H9 (cell line): ENCODE results near the gene RBFOX1. TPM values are rescaled to one million over a fixed set of nuclear protein-coding genes. Genes with fewer than 3 reads are reported as not detected.

Experiments
- DNase-seq: peaks from one replicate; pipeline ENCODE4 v3.0.0-alpha.2; 2017
- H2AFZ ChIP-seq: one replicate; pipeline ENCODE4 v1.6.1; 2013; ENCODE audit warnings: mild to moderate bottlenecking, low read length, control low read depth, moderate library complexity
- H2AK5ac ChIP-seq: 2 replicates; pipeline ENCODE4 v1.6.1; 2013; ENCODE audit warnings: low read length, control low read depth, mixed read lengths; ENCODE audit not compliant: insufficient read length
- H2BK120ac ChIP-seq: one replicate; pipeline ENCODE4 v1.6.1; 2013; ENCODE audit warnings: low read depth, mild to moderate bottlenecking, low read length, control low read depth, inconsistent platforms; ENCODE audit not compliant: poor library complexity, severe bottlenecking
- H2BK12ac ChIP-seq: 2 replicates; pipeline ENCODE4 v1.6.1; 2013; ENCODE audit warnings: low read length, control low read depth, mixed read lengths, low read depth; ENCODE audit not compliant: insufficient read length
- H2BK15ac ChIP-seq: 2 replicates; pipeline ENCODE4 v1.6.1; 2013; ENCODE audit warnings: low read depth, low read length, control low read depth
- H2BK20ac ChIP-seq: one replicate; pipeline ENCODE4 v1.6.1; 2013; ENCODE audit warnings: low read depth, mild to moderate bottlenecking, low read length, control low read depth, inconsistent platforms; ENCODE audit not compliant: poor library complexity, severe bottlenecking
- H2BK5ac ChIP-seq: 2 replicates; pipeline ENCODE4 v1.6.1; 2013; ENCODE audit warnings: low read length, control low read depth, mixed read lengths; ENCODE audit not compliant: insufficient read length
- H3K14ac ChIP-seq: 2 replicates; pipeline ENCODE4 v1.6.1; 2013; ENCODE audit warnings: low read length, control low read depth; ENCODE audit not compliant: insufficient read depth
- H3K18ac ChIP-seq: 2 replicates; pipeline ENCODE4 v1.6.1; 2013; ENCODE audit warnings: low read depth, mild to moderate bottlenecking, mixed read lengths, low read length, control low read depth; ENCODE audit not compliant: insufficient read length
- H3K23ac ChIP-seq: 2 replicates; pipeline ENCODE4 v1.6.1; 2013; ENCODE audit warnings: low read length, control low read depth, mixed read lengths, low read depth; ENCODE audit not compliant: insufficient read length
- H3K23me2 ChIP-seq: 2 replicates; pipeline ENCODE4 v1.6.1; 2013; ENCODE audit warnings: low read depth, mild to moderate bottlenecking, mixed read lengths, low read length, control low read depth; ENCODE audit not compliant: insufficient read length, poor library complexity, severe bottlenecking
- H3K27ac ChIP-seq: 2 replicates; pipeline ENCODE4 v1.5.1; 2013; ENCODE audit warnings: low read length, control low read depth, mixed read lengths, low read depth; ENCODE audit not compliant: insufficient read length
- H3K27me3 ChIP-seq: 2 replicates; pipeline ENCODE4 v1.6.1; 2013; ENCODE audit warnings: low read length, control low read depth, inconsistent platforms; ENCODE audit not compliant: insufficient read depth
- H3K4ac ChIP-seq: 2 replicates; pipeline ENCODE4 v1.6.1; 2013; ENCODE audit warnings: low read depth, mild to moderate bottlenecking, control low read depth, inconsistent platforms, low read length, moderate library complexity
- H3K4me1 ChIP-seq: 2 replicates; pipeline ENCODE4 v1.6.1; 2013; ENCODE audit warnings: low read length, control low read depth, inconsistent platforms; ENCODE audit not compliant: insufficient read depth
- H3K4me2 ChIP-seq: 2 replicates; pipeline ENCODE4 v1.6.1; 2013; ENCODE audit warnings: low read length, control low read depth, mixed read lengths; ENCODE audit not compliant: insufficient read length, insufficient read depth
- H3K56ac ChIP-seq: 2 replicates; pipeline ENCODE4 v1.6.1; 2013; ENCODE audit warnings: low read depth, mild to moderate bottlenecking, mixed read lengths, low read length, control low read depth; ENCODE audit not compliant: insufficient read length
- H3K79me1 ChIP-seq: 2 replicates; pipeline ENCODE4 v1.6.1; 2013; ENCODE audit warnings: low read depth, mild to moderate bottlenecking, moderate library complexity, low read length, control low read depth, inconsistent platforms; ENCODE audit not compliant: insufficient read depth, poor library complexity, severe bottlenecking
- H3K79me2 ChIP-seq: 2 replicates; pipeline ENCODE4 v1.6.1; 2013; ENCODE audit warnings: low read length, control low read depth, inconsistent platforms; ENCODE audit not compliant: insufficient read depth
- H3K9ac ChIP-seq: 2 replicates; pipeline ENCODE4 v1.6.1; 2013; ENCODE audit warnings: low read length, control low read depth, mixed read lengths; ENCODE audit not compliant: insufficient read length; ENCODE audit errors: extremely low read depth
- H3K9me3 ChIP-seq: one replicate; pipeline ENCODE4 v1.6.1; 2013; ENCODE audit warnings: low read depth, low read length, inconsistent platforms; ENCODE audit not compliant: control insufficient read depth
- H3T11ph ChIP-seq: one replicate; pipeline ENCODE4 v1.6.1; 2013; ENCODE audit warnings: mild to moderate bottlenecking, low read length, control low read depth, inconsistent platforms
- H4K20me1 ChIP-seq: one replicate; pipeline ENCODE4 v1.6.1; 2013; ENCODE audit not compliant: control insufficient read depth, insufficient read length, insufficient read depth
- H4K5ac ChIP-seq: 2 replicates; pipeline ENCODE4 v1.6.1; 2013; ENCODE audit warnings: low read depth, mild to moderate bottlenecking, mixed read lengths, low read length, control low read depth; ENCODE audit not compliant: insufficient read length
- H4K8ac ChIP-seq: replicated peaks from 2 replicates; pipeline ENCODE4 v1.6.1; 2013; ENCODE audit warnings: low read length, control low read depth, mixed read lengths, low read depth; ENCODE audit not compliant: insufficient read length
- H4K91ac ChIP-seq: 2 replicates; pipeline ENCODE4 v1.6.1; 2013; ENCODE audit warnings: low read depth, mild to moderate bottlenecking, moderate library complexity, mixed read lengths, low read length, control low read depth; ENCODE audit not compliant: insufficient read length
- H3K27ac Mint-ChIP-seq, 3 experiments: 2 replicates in 2 of 3; 3 replicates in 1 of 3; pipeline ENCODE4 v1.8.0; 2020 to 2021; ENCODE audit warnings: mixed read lengths in 3 of 3, mild to moderate bottlenecking in 1 of 3, moderate library complexity in 1 of 3
- H3K27me3 Mint-ChIP-seq: 2 replicates; pipeline ENCODE4 v1.8.0; 2021; ENCODE audit warnings: low read depth, mild to moderate bottlenecking, moderate library complexity, mixed read lengths
- H3K36me3 Mint-ChIP-seq, 3 experiments: 2 replicates in 2 of 3; 3 replicates in 1 of 3; pipeline ENCODE4 v1.8.0; 2020 to 2021; ENCODE audit warnings: low read depth in 3 of 3, mixed read lengths in 3 of 3; ENCODE audit not compliant: insufficient read depth in 1 of 3
- H3K4me1 Mint-ChIP-seq, 2 experiments: 2 replicates each; pipeline ENCODE4 v1.8.0; 2020; ENCODE audit warnings: mixed read lengths in 2 of 2
- H3K4me3 Mint-ChIP-seq, 2 experiments: 2 replicates in 1 of 2; 3 replicates in 1 of 2; pipeline ENCODE4 v1.8.0; 2020 to 2021; ENCODE audit warnings: mild to moderate bottlenecking in 2 of 2, mixed read lengths in 2 of 2, moderate library complexity in 1 of 2
- H3K9me3 Mint-ChIP-seq, 2 experiments: 2 replicates in 1 of 2; 3 replicates in 1 of 2; pipeline ENCODE4 v1.8.0; 2020; ENCODE audit warnings: mild to moderate bottlenecking in 2 of 2, mixed read lengths in 2 of 2, moderate library complexity in 1 of 2
- CTCF ChIP-seq: fragments of 200-600 bp; sonication (generic); conservative IDR thresholded peaks from 3 replicates; pipeline ENCODE4 v1.8.0; 2021; ENCODE audit warnings: antibody characterized with exemption, mild to moderate bottlenecking
- WGBS: extraction: QIAGEN DNeasy Blood & Tissue Kit; methylation state at CpG from one replicate; pipeline ENCODE4 v1.1.7; 2013; ENCODE audit warnings: missing lambda C conversion rate, low lambda C conversion rate, mixed read lengths; ENCODE audit not compliant: insufficient read length; ENCODE audit errors: extremely low coverage; 5-methylcytosine and 5-hydroxymethylcytosine counted together
- total RNA-seq: library from RNA; stranded (reverse); gene quantifications from 2 replicates; pipeline ENCODE4 v1.2.1, GENCODE V29; 2021

The RBFOX1 gene
- total RNA-seq, 1 experiment from 2014 or later, result 2.0 TPM

DNA sequence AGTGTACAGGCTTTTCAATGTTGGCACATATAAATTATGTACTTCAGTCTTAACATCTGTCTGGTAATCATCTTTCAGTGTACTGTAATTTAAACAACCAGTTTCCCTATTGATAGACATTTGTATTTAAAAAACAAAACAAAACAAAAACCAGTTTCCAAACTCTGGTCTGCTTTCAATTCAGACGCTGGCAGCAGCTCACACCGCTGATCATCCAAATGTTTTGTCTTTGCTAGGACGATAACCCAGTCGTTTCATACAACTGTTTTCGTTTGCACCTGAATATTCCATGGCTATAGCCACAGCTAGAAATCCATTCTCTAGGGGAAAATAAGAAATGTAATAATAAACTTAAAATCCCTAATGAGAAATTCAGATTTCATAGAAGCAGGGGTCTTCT is 47.8 kb downstream of the RBFOX1 start:
- H3K18ac ChIP-seq, result no peak overlapping the region
- H2AFZ ChIP-seq, result no peak overlapping the region
- H2BK15ac ChIP-seq, result no peak overlapping the region
- no peaks in the 10 kb centered on the region for H3K79me2 ChIP-seq
- no peaks in the 10 kb centered on the region for H3K27me3 ChIP-seq
- H2BK20ac ChIP-seq, result no peak overlapping the region
- Mint-ChIP-seq H3K9me3 (no peaks in the 10 kb centered on the region), H3K4me1 (no peaks in the 10 kb centered on the region), H3K27ac (no peak overlapping the region), H3K36me3 (no peaks in the 10 kb centered on the region; a peak in 1 of 7 replicates), H3K4me3 (no peak overlapping the region), H3K27me3 (no peaks in the 10 kb centered on the region)
- no CpG with 5 or more reads among the region's 5 CpGs for WGBS
- no peak overlapping the region for H2BK5ac ChIP-seq
- H3K4me1 ChIP-seq, result no peaks in the 10 kb centered on the region
- H3K9ac ChIP-seq, result no peak overlapping the region
- H3K79me1 ChIP-seq, result no peaks in the 10 kb centered on the region
- no peak overlapping the region for H3K23ac ChIP-seq
- H3K14ac ChIP-seq, result no peak overlapping the region
- H2BK12ac ChIP-seq, result no peak overlapping the region
- H4K8ac ChIP-seq, result no peak overlapping the region
- H4K91ac ChIP-seq, result no peak overlapping the region
- no peak for TF ChIP-seq CTCF
- no peak overlapping the region for H3K4ac ChIP-seq
- H3K23me2 ChIP-seq, result no peaks in the 10 kb centered on the region
- H4K20me1 ChIP-seq, result no peaks in the 10 kb centered on the region
- H2BK120ac ChIP-seq, result no peak overlapping the region
- no peak overlapping the region for H4K5ac ChIP-seq
- no peak overlapping the region for H3K27ac ChIP-seq
- H3K4me2 ChIP-seq, result no peak overlapping the region
- no peak overlapping the region for H2AK5ac ChIP-seq
- no peak overlapping the region for H3T11ph ChIP-seq
- no peak for DNase-seq
- no peak overlapping the region for H3K56ac ChIP-seq
- H3K9me3 ChIP-seq, result no peaks in the 10 kb centered on the region
